Peyer's patch (tissue), 4 donors: Measurements from ENCODE around the gene ZNF507.

Source experiments
- POLR2A ChIP-seq, 2 donors: fragments of 450-650 bp; IDR thresholded peaks; one replicate each; pipeline ENCODE4 v1.5.1; 2017; ENCODE audit warnings: antibody characterized with exemption in 2 of 2, mild to moderate bottlenecking in 2 of 2, moderate library complexity in 2 of 2
- TF ChIP-seq, protein P1 (sequence below), 6 experiments: fragments of 450-650 bp in 4 of 6; fragments of 200-600 bp in 2 of 6; sonication (generic) in 1 of 6; IDR thresholded peaks; one replicate each; pipeline ENCODE4 v1.5.1; 2017 to 2019; ENCODE audit warnings: antibody characterized with exemption in 6 of 6, mild to moderate bottlenecking in 3 of 6, moderate library complexity in 1 of 6

DNA sequence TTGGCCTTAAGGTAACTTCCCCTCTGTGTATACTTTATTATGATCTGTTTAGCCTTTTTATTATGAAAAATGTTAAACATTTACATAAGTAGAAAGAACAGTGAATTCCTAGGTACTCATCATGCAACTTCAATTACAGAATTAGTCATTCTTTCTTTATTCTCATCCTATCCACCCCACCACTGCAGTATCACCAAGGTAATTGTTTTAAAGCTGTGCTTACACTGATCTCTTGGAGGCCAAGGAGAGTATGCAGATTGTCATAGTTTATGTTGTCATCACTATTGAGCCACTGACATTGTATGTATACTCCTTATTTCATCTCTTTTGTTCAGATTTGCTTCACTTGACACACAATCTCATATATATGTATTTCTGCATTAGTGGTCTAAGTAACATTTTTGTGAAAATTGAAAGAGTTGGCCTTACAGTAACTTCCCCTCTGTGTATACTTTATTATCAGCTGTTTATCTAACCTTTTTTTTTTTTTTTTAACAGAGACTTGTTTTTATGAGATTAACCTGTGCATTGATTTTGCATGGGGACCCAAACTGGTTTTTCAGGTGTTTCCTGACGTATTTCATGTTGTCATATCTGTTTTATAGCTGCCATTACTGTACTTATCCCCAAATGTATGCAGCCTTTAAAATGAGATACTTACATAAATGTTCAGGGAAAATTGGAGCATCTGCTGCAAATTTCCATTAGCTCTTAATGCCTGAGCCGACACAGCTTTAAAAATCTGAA, 4.5 kb downstream of the ZNF507 start:
- TF ChIP-seq, protein P1, sequence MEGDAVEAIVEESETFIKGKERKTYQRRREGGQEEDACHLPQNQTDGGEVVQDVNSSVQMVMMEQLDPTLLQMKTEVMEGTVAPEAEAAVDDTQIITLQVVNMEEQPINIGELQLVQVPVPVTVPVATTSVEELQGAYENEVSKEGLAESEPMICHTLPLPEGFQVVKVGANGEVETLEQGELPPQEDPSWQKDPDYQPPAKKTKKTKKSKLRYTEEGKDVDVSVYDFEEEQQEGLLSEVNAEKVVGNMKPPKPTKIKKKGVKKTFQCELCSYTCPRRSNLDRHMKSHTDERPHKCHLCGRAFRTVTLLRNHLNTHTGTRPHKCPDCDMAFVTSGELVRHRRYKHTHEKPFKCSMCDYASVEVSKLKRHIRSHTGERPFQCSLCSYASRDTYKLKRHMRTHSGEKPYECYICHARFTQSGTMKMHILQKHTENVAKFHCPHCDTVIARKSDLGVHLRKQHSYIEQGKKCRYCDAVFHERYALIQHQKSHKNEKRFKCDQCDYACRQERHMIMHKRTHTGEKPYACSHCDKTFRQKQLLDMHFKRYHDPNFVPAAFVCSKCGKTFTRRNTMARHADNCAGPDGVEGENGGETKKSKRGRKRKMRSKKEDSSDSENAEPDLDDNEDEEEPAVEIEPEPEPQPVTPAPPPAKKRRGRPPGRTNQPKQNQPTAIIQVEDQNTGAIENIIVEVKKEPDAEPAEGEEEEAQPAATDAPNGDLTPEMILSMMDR (IDR thresholded peaks at IDR 0.05), result no peak
- no peak for TF ChIP-seq POLR2A (IDR thresholded peaks at IDR 0.05)
